GM20000 (cell line): ENCODE data around the gene DCDC2B.

Source experiments
- DNase-seq: peaks from one replicate; pipeline ENCODE4 v3.0.0; 2012; ENCODE audit warnings: low spot score
- CTCF ChIP-seq: IDR thresholded peaks from 2 replicates; pipeline ENCODE4 v1.5.1; 2012; ENCODE audit warnings: mild to moderate bottlenecking, control low read depth; ENCODE audit errors: extremely low read depth, missing control alignments

DCDC2B gene

GRCh38 chr1:32179443-32180185 lies 29.3 kb upstream of the DCDC2B start, which contains the start of gene TXLNA:
Gene TXLNA, plus strand, starts transcription at chr1:32179675. Its CDS starts 671 bp downstream, at chr1:32180346.
- no peak for TF ChIP-seq CTCF
- peak; percentile 98 for DNase-seq

- peak; percentile 39 for DNase-seq
- no peak for TF ChIP-seq CTCF
Observed at GRCh38 chr1:32180186-32181060, 28.5 kb upstream of the DCDC2B start.

GRCh38 chr1:32181065-32181464 lies 27.8 kb upstream of the DCDC2B start:
- TF ChIP-seq CTCF = no peak

GRCh38 chr1:32181563-32181962 lies 27.3 kb upstream of the DCDC2B start:
- TF ChIP-seq CTCF = no peak
- no peak for DNase-seq

More at GRCh38 chr1:32181065-32181464, 27.8 kb upstream of the DCDC2B start:
- DNase-seq = no peak

GRCh38 chr1:32182060-32182459 lies 26.8 kb upstream of the DCDC2B start:
- TF ChIP-seq CTCF = no peak
- DNase-seq = no peak

GRCh38 chr1:32184650-32185049 lies 24.2 kb upstream of the DCDC2B start:
- DNase-seq = no peak
- TF ChIP-seq CTCF = no peak

GRCh38 chr1:32186077-32186476 lies 22.8 kb upstream of the DCDC2B start:
- no peak for TF ChIP-seq CTCF
- DNase-seq = no peak
